K562 (cell line): ENCODE measurements around the gene BCL7B.

Source experiments
- CEBPG ChIP-seq, 3 experiments: fragments of 200-800 bp in 1 of 3; sonication (Bioruptor generic) in 1 of 3; sonication (generic) in 1 of 3; formaldehyde crosslinking in 1 of 3; IDR thresholded peaks in 2 of 3; conservative IDR thresholded peaks in 1 of 3; 2 replicates each; pipeline versions ENCODE4 v1.6.1 to v1.8.0; 2016 to 2022; ENCODE audit warnings: missing compliant biosample characterization in 2 of 3, missing genetic modification characterization in 2 of 3, mild to moderate bottlenecking in 1 of 3, missing genetic modification reagents in 1 of 3
- DPF2 ChIP-seq: fragments of 450-650 bp; IDR thresholded peaks from 2 replicates; pipeline ENCODE4 v1.6.1; 2016
- EZH2 ChIP-seq: IDR thresholded peaks from 2 replicates; pipeline ENCODE4 v1.6.1; 2012; ENCODE audit warnings: low read depth, mild to moderate bottlenecking, inconsistent platforms, low read length, borderline replicate concordance
- NRF1 ChIP-seq, 2 experiments: fragments of 450-650 bp; IDR thresholded peaks in 1 of 2; conservative IDR thresholded peaks in 1 of 2; 2 replicates each; pipeline ENCODE4 v1.6.1; 2014; ENCODE audit warnings: mild to moderate bottlenecking in 2 of 2
- POLR2AphosphoS5 ChIP-seq: IDR thresholded peaks from 2 replicates; pipeline ENCODE4 v1.6.1; 2011; ENCODE audit warnings: mild to moderate bottlenecking, low read depth, low read length, moderate library complexity; ENCODE audit not compliant: control insufficient read depth, insufficient read depth
- RBFOX2 ChIP-seq: fragments of 200-400 bp; formaldehyde crosslinking; IDR thresholded peaks from 2 replicates; pipeline ENCODE4 v1.6.1; 2017; ENCODE audit warnings: low read depth, mild to moderate bottlenecking, low read length, moderate library complexity
- SMARCA5 ChIP-seq: fragments of 450-650 bp; IDR thresholded peaks from 2 replicates; pipeline ENCODE4 v1.6.1; 2016
- SP2 ChIP-seq: IDR thresholded peaks from 2 replicates; pipeline ENCODE4 v1.6.1; 2011; ENCODE audit warnings: mild to moderate bottlenecking, low read depth, low read length, moderate library complexity; ENCODE audit not compliant: poor library complexity, severe bottlenecking; ENCODE audit errors: extremely low read depth
- YBX1 ChIP-seq: fragments of 450-650 bp; IDR thresholded peaks from 2 replicates; pipeline ENCODE4 v1.7.1; 2016; ENCODE audit warnings: mild to moderate bottlenecking
- YY1 ChIP-seq, 3 experiments: IDR thresholded peaks; 2 replicates each; pipeline ENCODE4 v1.6.1; 2011; ENCODE audit warnings: low read length in 2 of 3, mild to moderate bottlenecking in 2 of 3, moderate library complexity in 2 of 3, borderline replicate concordance in 1 of 3, control low read depth in 1 of 3, low read depth in 1 of 3; ENCODE audit not compliant: insufficient read depth in 3 of 3, insufficient replicate concordance in 2 of 3, control insufficient read depth in 1 of 3, insufficient read length in 1 of 3; ENCODE audit errors: extremely low read depth in 1 of 3
- ZBTB7A ChIP-seq: IDR thresholded peaks from 2 replicates; pipeline ENCODE4 v1.6.1; 2011; ENCODE audit warnings: low read depth, mild to moderate bottlenecking, low read length, moderate library complexity, borderline replicate concordance; ENCODE audit not compliant: control insufficient read depth
- TF ChIP-seq, protein P1 (sequence below): fragments of 450-650 bp; formaldehyde crosslinking; IDR thresholded peaks from 2 replicates; pipeline ENCODE4 v1.4.0; 2020; ENCODE audit warnings: mild to moderate bottlenecking, moderate library complexity
- TF ChIP-seq, protein P2 (sequence below), 3 experiments: IDR thresholded peaks in 2 of 3; conservative IDR thresholded peaks in 1 of 3; 2 replicates each; pipeline ENCODE4 v1.5.1; 2011 to 2012; ENCODE audit warnings: low read length in 3 of 3, mild to moderate bottlenecking in 3 of 3, control low read depth in 2 of 3, improper control_type of control experiment in 1 of 3, inconsistent platforms in 1 of 3, low read depth in 1 of 3, mixed read lengths in 1 of 3, moderate library complexity in 1 of 3; ENCODE audit not compliant: insufficient read depth in 2 of 3

DNA sequence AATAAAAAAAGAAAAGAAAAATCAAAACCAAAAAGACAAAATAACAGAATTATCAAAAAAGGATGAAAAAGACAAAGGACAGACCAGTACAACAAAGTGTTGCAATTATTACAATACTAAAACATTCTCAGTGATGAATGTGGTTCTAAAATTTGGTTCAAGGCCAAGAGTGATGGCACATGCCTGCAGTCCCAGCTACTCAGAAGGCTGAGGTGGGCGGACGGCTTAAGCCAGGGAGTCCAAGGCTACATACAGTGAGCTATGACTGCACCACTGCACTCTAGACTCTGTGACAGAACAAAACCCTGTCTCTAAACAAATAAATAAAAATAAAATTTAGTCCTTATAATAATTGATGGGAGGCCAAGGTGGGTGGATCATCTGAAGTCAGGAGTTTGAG lies 49.9 kb downstream of the BCL7B start:
- TF ChIP-seq POLR2AphosphoS5: no peak
- no peak for TF ChIP-seq RBFOX2
- no peak for TF ChIP-seq NRF1 (conservative IDR thresholded peaks at IDR 0.05 in 1 of 2, IDR thresholded peaks at IDR 0.05 in 1 of 2)
- TF ChIP-seq, protein P1, sequence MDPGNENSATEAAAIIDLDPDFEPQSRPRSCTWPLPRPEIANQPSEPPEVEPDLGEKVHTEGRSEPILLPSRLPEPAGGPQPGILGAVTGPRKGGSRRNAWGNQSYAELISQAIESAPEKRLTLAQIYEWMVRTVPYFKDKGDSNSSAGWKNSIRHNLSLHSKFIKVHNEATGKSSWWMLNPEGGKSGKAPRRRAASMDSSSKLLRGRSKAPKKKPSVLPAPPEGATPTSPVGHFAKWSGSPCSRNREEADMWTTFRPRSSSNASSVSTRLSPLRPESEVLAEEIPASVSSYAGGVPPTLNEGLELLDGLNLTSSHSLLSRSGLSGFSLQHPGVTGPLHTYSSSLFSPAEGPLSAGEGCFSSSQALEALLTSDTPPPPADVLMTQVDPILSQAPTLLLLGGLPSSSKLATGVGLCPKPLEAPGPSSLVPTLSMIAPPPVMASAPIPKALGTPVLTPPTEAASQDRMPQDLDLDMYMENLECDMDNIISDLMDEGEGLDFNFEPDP (CRISPR knock-in tag): no peak
- no peak for TF ChIP-seq SMARCA5
- no peak for TF ChIP-seq ZBTB7A
- TF ChIP-seq YBX1: no peak
- TF ChIP-seq, protein P2, sequence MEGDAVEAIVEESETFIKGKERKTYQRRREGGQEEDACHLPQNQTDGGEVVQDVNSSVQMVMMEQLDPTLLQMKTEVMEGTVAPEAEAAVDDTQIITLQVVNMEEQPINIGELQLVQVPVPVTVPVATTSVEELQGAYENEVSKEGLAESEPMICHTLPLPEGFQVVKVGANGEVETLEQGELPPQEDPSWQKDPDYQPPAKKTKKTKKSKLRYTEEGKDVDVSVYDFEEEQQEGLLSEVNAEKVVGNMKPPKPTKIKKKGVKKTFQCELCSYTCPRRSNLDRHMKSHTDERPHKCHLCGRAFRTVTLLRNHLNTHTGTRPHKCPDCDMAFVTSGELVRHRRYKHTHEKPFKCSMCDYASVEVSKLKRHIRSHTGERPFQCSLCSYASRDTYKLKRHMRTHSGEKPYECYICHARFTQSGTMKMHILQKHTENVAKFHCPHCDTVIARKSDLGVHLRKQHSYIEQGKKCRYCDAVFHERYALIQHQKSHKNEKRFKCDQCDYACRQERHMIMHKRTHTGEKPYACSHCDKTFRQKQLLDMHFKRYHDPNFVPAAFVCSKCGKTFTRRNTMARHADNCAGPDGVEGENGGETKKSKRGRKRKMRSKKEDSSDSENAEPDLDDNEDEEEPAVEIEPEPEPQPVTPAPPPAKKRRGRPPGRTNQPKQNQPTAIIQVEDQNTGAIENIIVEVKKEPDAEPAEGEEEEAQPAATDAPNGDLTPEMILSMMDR (IDR thresholded peaks at IDR 0.05 in 2 of 3, conservative IDR thresholded peaks at IDR 0.05 in 1 of 3; ENCODE audit: insufficient read depth in 2 of 3, low read depth in 1 of 3, low read length in 3 of 3): no peak
- TF ChIP-seq EZH2: no peak
- TF ChIP-seq CEBPG (CRISPR knock-in tag; IDR thresholded peaks at IDR 0.05): no peak
- TF ChIP-seq CEBPG (tag; conservative IDR thresholded peaks at IDR 0.05 in 1 of 2, IDR thresholded peaks at IDR 0.05 in 1 of 2): no peak
- TF ChIP-seq DPF2: no peak
- no peak for TF ChIP-seq SP2
- no peak for TF ChIP-seq YY1 (IDR thresholded peaks at IDR 0.05; ENCODE audit: borderline replicate concordance in 1 of 3, control insufficient read depth in 1 of 3, extremely low read depth in 1 of 3, insufficient read depth in 3 of 3, insufficient read length in 1 of 3, insufficient replicate concordance in 2 of 3, low read depth in 1 of 3, low read length in 2 of 3)
